Liver (tissue), 2 donors: ENCODE measurements around the gene ADAM10.

Experiments
- CTCF ChIP-seq: fragments of 150-350 bp; IDR thresholded peaks from 2 replicates; pipeline ENCODE4 v1.5.1; 2017; ENCODE audit warnings: improper control_type of control experiment, low read depth, low read length; ENCODE audit not compliant: missing input control
- REST ChIP-seq: IDR thresholded peaks from 2 replicates; pipeline ENCODE4 v1.6.1; 2016; ENCODE audit warnings: antibody characterized with exemption, mild to moderate bottlenecking
- YY1 ChIP-seq: IDR thresholded peaks from 2 replicates; pipeline ENCODE4 v1.6.1; 2016; ENCODE audit warnings: antibody characterized with exemption, mild to moderate bottlenecking
- donor health status: healthy.

- TF ChIP-seq YY1 (no peak), CTCF (no peak), REST (no peak)
Measured at GRCh38 chr15:58574631-58575030, 174.9 kb downstream of the ADAM10 start.
